SK-N-SH treated with all-trans-retinoic acid at 6 μM for 48 hours (cell line): ENCODE measurements around the gene GRK5.

Experiments used
- ATAC-seq: fragments of 200-7000 bp; cut with Tn5 transposase; 3 replicates; pipeline ENCODE4 v1.9.1; 2020; ENCODE audit warnings: mild to moderate bottlenecking, moderate library complexity
- ARNTL ChIP-seq: fragments of 450-650 bp; formaldehyde crosslinking; IDR thresholded peaks from 2 replicates; pipeline ENCODE4 v1.5.0; 2020; ENCODE audit warnings: low read depth, mild to moderate bottlenecking, moderate library complexity, borderline replicate concordance
- BACH2 ChIP-seq: fragments of 250-450 bp; sonication (Bioruptor Pico); IDR thresholded peaks from 2 replicates; pipeline ENCODE4 v1.9.0; 2021; ENCODE audit warnings: mild to moderate bottlenecking, borderline replicate concordance
- CSDC2 ChIP-seq: fragments of 250-450 bp; sonication (Bioruptor Pico); IDR thresholded peaks from 2 replicates; pipeline ENCODE4 v1.5.0; 2020; ENCODE audit warnings: mild to moderate bottlenecking, moderate library complexity
- ESRRG ChIP-seq: fragments of 250-450 bp; sonication (Bioruptor Pico); IDR thresholded peaks from 2 replicates; pipeline ENCODE4 v1.6.1; 2021; ENCODE audit warnings: mild to moderate bottlenecking
- GLIS3 ChIP-seq: fragments of 250-450 bp; sonication (Bioruptor Pico); IDR thresholded peaks from 2 replicates; pipeline ENCODE4 v1.5.0; 2020; ENCODE audit warnings: mild to moderate bottlenecking, moderate library complexity
- ISL1 ChIP-seq: fragments of 250-450 bp; sonication (Bioruptor Pico); IDR thresholded peaks from 2 replicates; pipeline ENCODE4 v2.1.2; 2022; ENCODE audit warnings: mild to moderate bottlenecking, moderate library complexity
- OSR1 ChIP-seq: fragments of 250-450 bp; sonication (Bioruptor Pico); IDR thresholded peaks from 2 replicates; pipeline ENCODE4 v1.8.0; 2022; ENCODE audit warnings: moderate library complexity, mild to moderate bottlenecking, inconsistent platforms
- PPARA ChIP-seq: fragments of 250-450 bp; sonication (Bioruptor Pico); IDR thresholded peaks from 2 replicates; pipeline ENCODE4 v1.5.0; 2020; ENCODE audit warnings: mild to moderate bottlenecking, borderline replicate concordance
- RARB ChIP-seq: fragments of 250-450 bp; sonication (Bioruptor Pico); IDR thresholded peaks from 2 replicates; pipeline ENCODE4 v1.8.0; 2021; ENCODE audit warnings: mild to moderate bottlenecking, moderate library complexity
- SNAI2 ChIP-seq: fragments of 250-450 bp; sonication (Bioruptor Pico); IDR thresholded peaks from 2 replicates; pipeline ENCODE4 v1.5.0; 2020; ENCODE audit warnings: mild to moderate bottlenecking, moderate library complexity
- TOX ChIP-seq: fragments of 250-450 bp; sonication (Bioruptor Pico); IDR thresholded peaks from 2 replicates; pipeline ENCODE4 v1.8.0; 2021; ENCODE audit warnings: mild to moderate bottlenecking, moderate library complexity, borderline replicate concordance
- ZC3H10 ChIP-seq: fragments of 250-450 bp; sonication (Bioruptor Pico); IDR thresholded peaks from 2 replicates; pipeline ENCODE4 v1.5.1; 2021; ENCODE audit warnings: mild to moderate bottlenecking, moderate library complexity
- ZFP3 ChIP-seq: fragments of 250-450 bp; sonication (Bioruptor Pico); IDR thresholded peaks from 2 replicates; pipeline ENCODE4 v1.5.0; 2020; ENCODE audit warnings: mild to moderate bottlenecking, moderate library complexity
- ZFP30 ChIP-seq: fragments of 450-650 bp; formaldehyde crosslinking; IDR thresholded peaks from 2 replicates; pipeline ENCODE4 v1.5.0; 2022; ENCODE audit warnings: mild to moderate bottlenecking, moderate library complexity
- ZNF565 ChIP-seq: fragments of 450-650 bp; formaldehyde crosslinking; conservative IDR thresholded peaks from 2 replicates; pipeline ENCODE4 v1.5.0; 2020; ENCODE audit warnings: low read depth, mild to moderate bottlenecking, moderate library complexity
- ZNF70 ChIP-seq: fragments of 450-650 bp; formaldehyde crosslinking; IDR thresholded peaks from 2 replicates; pipeline ENCODE4 v1.5.0; 2020; ENCODE audit warnings: mild to moderate bottlenecking, moderate library complexity
- ZNF8 ChIP-seq: fragments of 450-650 bp; formaldehyde crosslinking; IDR thresholded peaks from 2 replicates; pipeline ENCODE4 v1.5.0; 2020; ENCODE audit warnings: mild to moderate bottlenecking, moderate library complexity
- TF ChIP-seq, protein P1 (sequence below): fragments of 250-450 bp; sonication (Bioruptor Pico); IDR thresholded peaks from 2 replicates; pipeline ENCODE4 v1.5.0; 2020; ENCODE audit warnings: mild to moderate bottlenecking, moderate library complexity
- TF ChIP-seq, protein P2 (sequence below): fragments of 250-450 bp; sonication (Bioruptor Pico); IDR thresholded peaks from 2 replicates; pipeline ENCODE4 v1.5.1; 2021; ENCODE audit warnings: mild to moderate bottlenecking, moderate library complexity
- TF ChIP-seq, protein P3 (sequence below): fragments of 250-450 bp; sonication (Bioruptor Pico); IDR thresholded peaks from 2 replicates; pipeline ENCODE4 v1.5.1; 2020; ENCODE audit warnings: low read depth, mild to moderate bottlenecking, moderate library complexity
- TF ChIP-seq, protein P4 (sequence below): fragments of 250-450 bp; sonication (Bioruptor Pico); IDR thresholded peaks from 2 replicates; pipeline ENCODE4 v1.8.0; 2021; ENCODE audit warnings: low read depth, mild to moderate bottlenecking, moderate library complexity, borderline replicate concordance

Gene GRK5

DNA sequence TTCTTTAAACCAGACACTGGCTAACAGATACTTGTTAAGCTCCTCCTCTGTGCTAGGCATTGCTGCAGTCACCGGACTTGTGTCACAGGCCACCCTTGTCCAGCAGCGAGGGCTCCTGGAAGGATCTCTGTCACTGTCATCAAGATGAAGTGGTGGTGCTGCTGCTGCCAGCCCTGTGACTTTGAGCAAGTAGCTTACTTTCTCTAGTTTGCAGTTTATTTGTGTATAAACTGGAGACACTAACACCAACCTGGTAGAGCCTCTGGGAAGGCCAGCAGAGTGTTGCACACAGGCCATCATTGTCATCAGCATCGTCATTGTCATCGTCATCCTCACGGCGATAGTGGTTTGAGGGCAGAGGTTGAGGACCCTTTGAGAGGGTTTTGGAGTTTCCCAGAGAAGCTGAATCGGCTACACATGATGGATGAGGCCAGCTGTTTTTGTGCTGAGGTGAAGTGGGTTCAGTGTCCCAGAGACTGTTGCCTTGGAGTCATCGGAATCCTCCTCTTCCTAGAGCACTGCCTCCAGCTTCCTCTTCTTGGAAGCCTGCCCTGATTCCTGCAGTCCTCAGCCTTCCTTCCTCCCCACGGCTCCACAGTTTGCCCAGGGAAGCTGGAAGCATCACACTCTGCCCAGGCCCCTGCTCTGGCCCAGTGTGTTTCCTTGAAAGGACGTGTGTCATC, 128.4 kb downstream of the GRK5 start (continued):
- no peak for TF ChIP-seq BACH2
- TF ChIP-seq TOX: no peak
- TF ChIP-seq, protein P1, sequence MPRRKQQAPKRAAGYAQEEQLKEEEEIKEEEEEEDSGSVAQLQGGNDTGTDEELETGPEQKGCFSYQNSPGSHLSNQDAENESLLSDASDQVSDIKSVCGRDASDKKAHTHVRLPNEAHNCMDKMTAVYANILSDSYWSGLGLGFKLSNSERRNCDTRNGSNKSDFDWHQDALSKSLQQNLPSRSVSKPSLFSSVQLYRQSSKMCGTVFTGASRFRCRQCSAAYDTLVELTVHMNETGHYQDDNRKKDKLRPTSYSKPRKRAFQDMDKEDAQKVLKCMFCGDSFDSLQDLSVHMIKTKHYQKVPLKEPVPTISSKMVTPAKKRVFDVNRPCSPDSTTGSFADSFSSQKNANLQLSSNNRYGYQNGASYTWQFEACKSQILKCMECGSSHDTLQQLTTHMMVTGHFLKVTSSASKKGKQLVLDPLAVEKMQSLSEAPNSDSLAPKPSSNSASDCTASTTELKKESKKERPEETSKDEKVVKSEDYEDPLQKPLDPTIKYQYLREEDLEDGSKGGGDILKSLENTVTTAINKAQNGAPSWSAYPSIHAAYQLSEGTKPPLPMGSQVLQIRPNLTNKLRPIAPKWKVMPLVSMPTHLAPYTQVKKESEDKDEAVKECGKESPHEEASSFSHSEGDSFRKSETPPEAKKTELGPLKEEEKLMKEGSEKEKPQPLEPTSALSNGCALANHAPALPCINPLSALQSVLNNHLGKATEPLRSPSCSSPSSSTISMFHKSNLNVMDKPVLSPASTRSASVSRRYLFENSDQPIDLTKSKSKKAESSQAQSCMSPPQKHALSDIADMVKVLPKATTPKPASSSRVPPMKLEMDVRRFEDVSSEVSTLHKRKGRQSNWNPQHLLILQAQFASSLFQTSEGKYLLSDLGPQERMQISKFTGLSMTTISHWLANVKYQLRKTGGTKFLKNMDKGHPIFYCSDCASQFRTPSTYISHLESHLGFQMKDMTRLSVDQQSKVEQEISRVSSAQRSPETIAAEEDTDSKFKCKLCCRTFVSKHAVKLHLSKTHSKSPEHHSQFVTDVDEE: no peak

DNA sequence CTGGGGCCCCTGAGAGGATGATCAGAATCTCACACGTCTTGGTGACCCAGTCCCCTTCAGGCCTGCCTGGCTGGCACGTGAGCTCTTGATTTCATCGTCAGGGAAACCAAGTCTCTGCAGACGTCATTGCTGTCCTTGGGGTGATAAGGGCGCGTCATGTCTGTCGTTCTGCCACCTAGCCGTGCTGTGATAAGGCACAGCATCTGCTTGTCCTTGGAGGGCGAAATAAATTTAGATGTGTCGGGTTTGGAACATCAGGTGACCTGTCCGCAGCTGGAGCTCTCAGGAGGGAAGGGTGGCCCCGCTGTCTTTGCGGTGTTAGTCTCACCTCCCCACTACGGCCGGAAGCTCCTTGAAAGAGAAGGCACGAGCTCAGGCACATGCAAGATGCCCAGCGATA, 129.2 kb downstream of the GRK5 start:
- ATAC-seq: no peak
- TF ChIP-seq ISL1 (CRISPR knock-in tag): no peak
- TF ChIP-seq ESRRG (CRISPR knock-in tag): no peak
- TF ChIP-seq, protein P2, sequence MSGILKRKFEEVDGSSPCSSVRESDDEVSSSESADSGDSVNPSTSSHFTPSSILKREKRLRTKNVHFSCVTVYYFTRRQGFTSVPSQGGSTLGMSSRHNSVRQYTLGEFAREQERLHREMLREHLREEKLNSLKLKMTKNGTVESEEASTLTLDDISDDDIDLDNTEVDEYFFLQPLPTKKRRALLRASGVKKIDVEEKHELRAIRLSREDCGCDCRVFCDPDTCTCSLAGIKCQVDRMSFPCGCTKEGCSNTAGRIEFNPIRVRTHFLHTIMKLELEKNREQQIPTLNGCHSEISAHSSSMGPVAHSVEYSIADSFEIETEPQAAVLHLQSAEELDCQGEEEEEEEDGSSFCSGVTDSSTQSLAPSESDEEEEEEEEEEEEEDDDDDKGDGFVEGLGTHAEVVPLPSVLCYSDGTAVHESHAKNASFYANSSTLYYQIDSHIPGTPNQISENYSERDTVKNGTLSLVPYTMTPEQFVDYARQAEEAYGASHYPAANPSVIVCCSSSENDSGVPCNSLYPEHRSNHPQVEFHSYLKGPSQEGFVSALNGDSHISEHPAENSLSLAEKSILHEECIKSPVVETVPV: no peak
- no peak for TF ChIP-seq CSDC2
- TF ChIP-seq ZFP3 (CRISPR knock-in tag): no peak
- no peak for TF ChIP-seq ZFP30 (CRISPR knock-in tag)
- no peak for TF ChIP-seq ZC3H10 (CRISPR knock-in tag)
- no peak for TF ChIP-seq GLIS3
- no peak for TF ChIP-seq OSR1 (CRISPR knock-in tag)
- TF ChIP-seq BACH2: no peak
- TF ChIP-seq, protein P3, sequence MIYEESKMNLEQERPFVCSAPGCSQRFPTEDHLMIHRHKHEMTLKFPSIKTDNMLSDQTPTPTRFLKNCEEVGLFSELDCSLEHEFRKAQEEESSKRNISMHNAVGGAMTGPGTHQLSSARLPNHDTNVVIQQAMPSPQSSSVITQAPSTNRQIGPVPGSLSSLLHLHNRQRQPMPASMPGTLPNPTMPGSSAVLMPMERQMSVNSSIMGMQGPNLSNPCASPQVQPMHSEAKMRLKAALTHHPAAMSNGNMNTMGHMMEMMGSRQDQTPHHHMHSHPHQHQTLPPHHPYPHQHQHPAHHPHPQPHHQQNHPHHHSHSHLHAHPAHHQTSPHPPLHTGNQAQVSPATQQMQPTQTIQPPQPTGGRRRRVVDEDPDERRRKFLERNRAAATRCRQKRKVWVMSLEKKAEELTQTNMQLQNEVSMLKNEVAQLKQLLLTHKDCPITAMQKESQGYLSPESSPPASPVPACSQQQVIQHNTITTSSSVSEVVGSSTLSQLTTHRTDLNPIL: no peak
- no peak for TF ChIP-seq ZNF565 (CRISPR knock-in tag)
- no peak for TF ChIP-seq ZNF8 (CRISPR knock-in tag)
- no peak for TF ChIP-seq PPARA (CRISPR knock-in tag)
- TF ChIP-seq TOX: no peak
- TF ChIP-seq, protein P4, sequence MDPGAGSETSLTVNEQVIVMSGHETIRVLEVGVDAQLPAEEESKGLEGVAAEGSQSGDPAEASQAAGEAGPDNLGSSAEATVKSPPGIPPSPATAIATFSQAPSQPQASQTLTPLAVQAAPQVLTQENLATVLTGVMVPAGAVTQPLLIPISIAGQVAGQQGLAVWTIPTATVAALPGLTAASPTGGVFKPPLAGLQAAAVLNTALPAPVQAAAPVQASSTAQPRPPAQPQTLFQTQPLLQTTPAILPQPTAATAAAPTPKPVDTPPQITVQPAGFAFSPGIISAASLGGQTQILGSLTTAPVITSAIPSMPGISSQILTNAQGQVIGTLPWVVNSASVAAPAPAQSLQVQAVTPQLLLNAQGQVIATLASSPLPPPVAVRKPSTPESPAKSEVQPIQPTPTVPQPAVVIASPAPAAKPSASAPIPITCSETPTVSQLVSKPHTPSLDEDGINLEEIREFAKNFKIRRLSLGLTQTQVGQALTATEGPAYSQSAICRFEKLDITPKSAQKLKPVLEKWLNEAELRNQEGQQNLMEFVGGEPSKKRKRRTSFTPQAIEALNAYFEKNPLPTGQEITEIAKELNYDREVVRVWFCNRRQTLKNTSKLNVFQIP: no peak
- TF ChIP-seq RARB (CRISPR knock-in tag): no peak
- no peak for TF ChIP-seq ARNTL (CRISPR knock-in tag)

DNA sequence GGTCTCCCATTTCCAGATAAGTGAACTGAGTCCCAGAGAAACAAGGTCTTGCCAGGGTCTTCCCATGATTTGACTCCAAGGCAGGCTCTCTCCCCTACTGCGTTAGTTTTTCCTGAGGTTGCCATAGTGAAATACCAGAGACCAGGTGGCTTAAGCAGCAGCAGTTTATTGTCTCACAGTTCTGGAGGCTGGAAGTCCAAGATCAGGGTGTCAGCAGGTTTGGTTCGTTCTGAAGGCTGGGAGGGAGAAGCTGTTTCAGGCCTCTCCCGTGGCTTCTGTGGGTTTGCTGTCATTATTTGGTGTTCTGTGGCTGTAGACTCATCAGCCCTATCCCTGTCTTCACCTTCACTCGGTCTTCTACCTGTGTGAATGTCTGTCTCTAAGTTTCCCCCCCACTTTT, 129.9 kb downstream of the GRK5 start:
- no peak for ATAC-seq
- TF ChIP-seq OSR1 (CRISPR knock-in tag) (no peak), ZFP3 (CRISPR knock-in tag) (no peak), PPARA (CRISPR knock-in tag) (no peak), RARB (CRISPR knock-in tag) (no peak), ESRRG (CRISPR knock-in tag) (no peak), ZNF70 (no peak), ISL1 (CRISPR knock-in tag) (no peak), ARNTL (CRISPR knock-in tag) (no peak), SNAI2 (CRISPR knock-in tag) (no peak), ZNF565 (CRISPR knock-in tag) (no peak)
- TF ChIP-seq, protein P2: no peak
- TF ChIP-seq, protein P3: no peak
- TF ChIP-seq, protein P4: no peak
- TF ChIP-seq, protein P1: no peak
